ENCODE results near the gene KIAA1328. TPM values are rescaled to one million over a fixed set of nuclear protein-coding genes. Genes with fewer than 3 reads are reported as not detected.
A peak's percentile ranks its signal among the peaks of the same experiment; 100 is the strongest.
"Not testable (repeated sequence)": the region's sequence is repeated elsewhere in the genome, so short reads cannot be mapped to it uniquely, and the experiment has no call there.

The KIAA1328 gene
- total RNA-seq, 6 experiments from 2014 or later = 2.7 to 3.3 (median 3.0) TPM

DNA sequence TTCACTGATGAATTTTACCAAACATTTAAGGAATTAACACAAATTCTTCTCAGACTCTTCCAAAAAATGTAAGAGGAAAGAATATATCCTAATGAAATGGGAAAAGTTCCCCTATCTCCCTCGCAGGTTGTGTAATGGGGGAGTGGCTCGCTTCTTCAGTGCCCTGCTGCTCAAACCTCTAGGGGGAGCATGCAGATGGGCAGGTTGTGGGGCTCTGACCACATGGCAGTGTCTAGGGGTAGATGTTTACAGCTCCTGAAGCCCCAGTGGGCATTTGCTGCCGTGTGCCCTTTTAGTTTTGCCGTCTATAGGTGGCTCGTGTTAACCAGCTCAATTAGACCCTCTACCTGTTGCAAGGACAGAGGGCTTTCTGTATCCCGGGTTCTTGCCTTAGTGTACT lies 338.0 kb downstream of the KIAA1328 start:
- not testable (repeated sequence) for DNase-seq; H3K27me3 Mint-ChIP-seq (ENCODE audit: insufficient read depth); H3K9me3 Mint-ChIP-seq; H3K4me3 Mint-ChIP-seq; H3K27ac Mint-ChIP-seq; H3K4me1 Mint-ChIP-seq (ENCODE audit: low read depth); H3K36me3 Mint-ChIP-seq (ENCODE audit: low read depth)
- TF ChIP-seq, protein P1, sequence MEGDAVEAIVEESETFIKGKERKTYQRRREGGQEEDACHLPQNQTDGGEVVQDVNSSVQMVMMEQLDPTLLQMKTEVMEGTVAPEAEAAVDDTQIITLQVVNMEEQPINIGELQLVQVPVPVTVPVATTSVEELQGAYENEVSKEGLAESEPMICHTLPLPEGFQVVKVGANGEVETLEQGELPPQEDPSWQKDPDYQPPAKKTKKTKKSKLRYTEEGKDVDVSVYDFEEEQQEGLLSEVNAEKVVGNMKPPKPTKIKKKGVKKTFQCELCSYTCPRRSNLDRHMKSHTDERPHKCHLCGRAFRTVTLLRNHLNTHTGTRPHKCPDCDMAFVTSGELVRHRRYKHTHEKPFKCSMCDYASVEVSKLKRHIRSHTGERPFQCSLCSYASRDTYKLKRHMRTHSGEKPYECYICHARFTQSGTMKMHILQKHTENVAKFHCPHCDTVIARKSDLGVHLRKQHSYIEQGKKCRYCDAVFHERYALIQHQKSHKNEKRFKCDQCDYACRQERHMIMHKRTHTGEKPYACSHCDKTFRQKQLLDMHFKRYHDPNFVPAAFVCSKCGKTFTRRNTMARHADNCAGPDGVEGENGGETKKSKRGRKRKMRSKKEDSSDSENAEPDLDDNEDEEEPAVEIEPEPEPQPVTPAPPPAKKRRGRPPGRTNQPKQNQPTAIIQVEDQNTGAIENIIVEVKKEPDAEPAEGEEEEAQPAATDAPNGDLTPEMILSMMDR (IDR thresholded peaks at IDR 0.05) = peak; percentile 16; the same call in 1 of the 2 replicates

DNA sequence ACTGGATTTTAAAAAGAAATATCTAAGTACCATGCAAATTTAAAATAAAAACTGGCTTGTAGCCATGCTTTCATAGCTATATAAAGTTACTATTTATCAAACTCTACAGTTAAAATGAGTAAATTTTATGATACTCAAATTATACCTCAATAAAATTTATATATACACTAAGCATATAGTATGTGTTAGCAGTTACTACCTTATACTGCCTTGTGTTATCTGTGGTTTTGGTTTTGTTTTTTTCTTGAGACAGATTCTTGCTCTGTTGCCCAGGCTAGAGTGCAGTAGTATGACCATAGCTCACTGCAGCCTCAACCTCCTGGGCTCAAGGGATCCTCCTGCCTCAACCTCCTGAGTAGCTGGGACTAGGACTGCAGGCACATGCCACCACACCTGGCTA lies 342.1 kb downstream of the KIAA1328 start:
- H3K36me3 Mint-ChIP-seq (ENCODE audit: low read depth) = no peaks in the 10 kb centered on the region
- H3K27me3 Mint-ChIP-seq (ENCODE audit: insufficient read depth) = no peaks in the 10 kb centered on the region
- H3K4me1 Mint-ChIP-seq (ENCODE audit: low read depth) = no peaks in the 10 kb centered on the region
- no peak for DNase-seq
- no peak overlapping the region for H3K4me3 Mint-ChIP-seq
- H3K27ac Mint-ChIP-seq = no peak overlapping the region
- H3K9me3 Mint-ChIP-seq = no peaks in the 10 kb centered on the region
- TF ChIP-seq, protein P1 (IDR thresholded peaks at IDR 0.05) = no peak

DNA sequence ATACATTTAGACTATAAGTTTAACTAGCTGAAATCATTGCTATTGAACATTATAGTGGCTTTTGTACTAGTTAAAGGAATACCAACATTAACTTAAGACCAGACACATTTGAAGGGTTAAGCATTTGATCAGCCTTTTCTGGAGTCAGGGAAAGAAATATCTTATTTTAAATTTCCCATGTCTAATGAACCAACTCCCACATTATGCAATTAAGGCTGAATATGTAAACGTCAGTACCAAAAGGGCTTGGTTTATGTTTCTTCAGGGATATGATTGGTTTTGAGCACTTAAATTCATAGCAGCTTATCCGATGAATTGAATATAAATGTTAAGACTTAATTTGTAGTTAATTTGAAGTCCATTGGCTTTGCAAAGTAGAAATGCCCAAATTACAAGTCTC lies 344.5 kb downstream of the KIAA1328 start:
- TF ChIP-seq, protein P1 (IDR thresholded peaks at IDR 0.05) = no peak

DNA sequence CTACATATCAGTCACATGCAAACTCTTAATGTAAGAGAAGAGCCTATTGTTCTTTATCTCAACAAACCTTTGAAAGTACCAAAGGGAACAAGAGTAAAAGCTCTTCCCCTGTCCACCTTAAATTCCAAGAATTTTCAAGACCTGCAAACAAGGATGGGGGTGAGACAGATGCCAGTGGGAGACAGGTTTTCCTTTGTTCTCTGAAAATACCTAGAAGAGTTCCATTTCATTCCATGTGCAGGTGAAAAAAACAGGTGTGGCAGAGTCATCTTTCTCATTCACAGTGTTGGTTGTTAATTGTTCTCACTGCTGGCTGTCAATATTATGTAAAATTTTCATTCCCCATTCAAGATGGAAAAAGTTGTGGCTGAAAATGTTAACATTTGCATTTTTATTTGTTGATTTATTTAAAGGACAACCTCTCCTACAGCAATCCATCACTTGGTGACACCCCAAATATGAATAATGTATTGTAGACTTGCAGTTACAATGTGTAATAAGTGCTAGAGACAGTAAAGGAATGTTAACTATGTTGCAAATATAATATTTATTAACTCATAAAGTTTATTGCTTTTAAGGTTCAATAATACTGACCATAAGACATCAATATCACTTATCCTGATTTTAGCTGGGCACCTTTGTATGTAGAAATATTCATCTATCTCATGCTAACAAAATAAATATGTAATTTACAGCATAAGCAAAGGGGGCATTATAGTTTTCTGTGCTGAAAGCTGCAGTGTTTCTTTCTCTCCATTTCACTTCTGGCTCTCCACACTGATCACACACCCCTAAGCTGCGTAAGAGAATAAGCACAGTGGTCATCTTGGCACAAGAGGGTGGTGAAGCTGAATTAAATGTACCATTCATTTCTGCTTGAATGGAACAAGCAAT lies 347.0 kb downstream of the KIAA1328 start:
- Mint-ChIP-seq H3K4me3 (no peak overlapping the region), H3K27me3 (ENCODE audit: insufficient read depth) (no peaks in the 10 kb centered on the region), H3K36me3 (ENCODE audit: low read depth) (no peaks in the 10 kb centered on the region), H3K4me1 (ENCODE audit: low read depth) (no peaks in the 10 kb centered on the region), H3K9me3 (no peaks in the 10 kb centered on the region), H3K27ac (no peak overlapping the region)
- no peak for DNase-seq
- TF ChIP-seq, protein P1 (IDR thresholded peaks at IDR 0.05) = no peak

More for the DNA sequence above, 344.5 kb downstream of the KIAA1328 start:
- Mint-ChIP-seq H3K9me3 (no peaks in the 10 kb centered on the region), H3K36me3 (ENCODE audit: low read depth) (no peaks in the 10 kb centered on the region), H3K27ac (no peak overlapping the region), H3K4me1 (ENCODE audit: low read depth) (no peaks in the 10 kb centered on the region), H3K27me3 (ENCODE audit: insufficient read depth) (no peaks in the 10 kb centered on the region), H3K4me3 (no peak overlapping the region)
- DNase-seq = no peak

DNA sequence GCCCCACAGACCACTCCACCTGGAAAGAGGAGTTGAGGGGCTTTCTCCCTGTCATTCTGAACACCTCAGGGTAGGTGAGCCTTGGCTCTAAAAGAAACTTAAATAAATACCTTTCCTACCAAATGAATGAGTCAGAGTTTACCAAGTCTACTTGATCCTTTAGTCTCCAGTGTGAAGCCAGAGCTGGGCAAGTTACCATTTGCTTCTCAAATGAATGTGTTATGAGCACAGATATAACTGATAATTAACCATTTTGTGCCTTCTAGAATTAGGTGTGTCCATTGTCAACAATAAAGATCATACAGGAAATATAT lies 347.7 kb downstream of the KIAA1328 start:
- Mint-ChIP-seq H3K27me3 (ENCODE audit: insufficient read depth) (no peaks in the 10 kb centered on the region), H3K4me1 (ENCODE audit: low read depth) (no peaks in the 10 kb centered on the region), H3K9me3 (no peaks in the 10 kb centered on the region), H3K27ac (no peak overlapping the region), H3K4me3 (no peak overlapping the region), H3K36me3 (ENCODE audit: low read depth) (no peaks in the 10 kb centered on the region)
- TF ChIP-seq, protein P1 (IDR thresholded peaks at IDR 0.05) = no peak
- DNase-seq = no peak
